ENCODE data around the gene RNF220. TPM values are rescaled to one million over a fixed set of nuclear protein-coding genes. Genes with fewer than 3 reads are reported as not detected.

The RNF220 gene
- polyA plus RNA-seq, 1 of the 3 experiments (the other 2 are of a cell fraction), result 83.7 TPM

DNA sequence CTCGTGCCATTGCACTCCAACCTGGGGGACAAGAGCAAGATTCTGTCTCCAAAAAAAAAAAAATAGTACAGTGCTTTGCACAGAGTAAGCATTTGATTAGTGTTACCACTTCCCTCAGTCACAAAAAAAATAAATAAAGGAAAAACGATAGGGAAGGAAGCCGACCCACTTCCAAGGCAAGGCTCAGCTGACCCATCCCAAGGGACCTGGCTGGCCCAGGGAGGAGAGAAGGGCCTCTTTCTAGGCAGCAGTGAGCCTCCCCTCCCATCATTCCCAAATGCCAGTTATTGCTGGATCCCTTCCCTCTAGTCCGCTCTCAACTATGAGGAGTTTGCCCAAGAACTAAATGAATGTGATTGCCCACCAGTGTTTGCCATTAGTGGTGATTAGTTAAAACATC is 191.5 kb downstream of the RNF220 start:
- Histone ChIP-seq H3K4me1 (ENCODE audit: control insufficient read depth in 1 of 2, insufficient read depth in 2 of 2, low read depth in 1 of 2, low read length in 1 of 2) (no peaks in the 10 kb centered on the region), H3K9me2 (no peaks in the 10 kb centered on the region), H3K27ac (ENCODE audit: low read depth in 2 of 2, low read length in 1 of 2) (no peak overlapping the region), H3K9ac (no peak overlapping the region), H3K9me3 (no peaks in the 10 kb centered on the region), H3K79me2 (ENCODE audit: insufficient read depth) (no peaks in the 10 kb centered on the region), H3K27me3 (ENCODE audit: insufficient read depth) (peaks cover 9% of the 10 kb centered on the region; the same call in 1 of the 2 replicates), H4K20me1 (ENCODE audit: insufficient read depth) (no peaks in the 10 kb centered on the region), H3K4me3 (ENCODE audit: low read depth in 2 of 2, low read length in 1 of 2) (no peak overlapping the region), H3K4me2 (no peak overlapping the region), H3K36me3 (replicated peaks in 1 of 2; ENCODE audit: control insufficient read depth in 1 of 2, insufficient read depth in 2 of 2, low read length in 1 of 2) (no peaks in the 10 kb centered on the region), H2AFZ (ENCODE audit: low read depth) (no peak overlapping the region), H3F3A (replicated peaks; ENCODE audit: insufficient read depth) (no peaks in the 10 kb centered on the region)
- DNase-seq, result no peak
- ChIA-PET POLR2A (interaction anchor here (0.8 kb wide), 1 partner anchor 148 kb away, joined by 3 read pairs; no protein-coding TSS in a partner anchor), CTCF (interaction anchor here (0.7 to 1.3 kb wide), 9 partner anchors 9 to 379 kb away, joined by 3 to 6 read pairs (median 3); no protein-coding TSS in a partner anchor)
- WGBS (ENCODE audit: low lambda C conversion rate), result 62% methylated on average over 4 of the region's 4 CpGs
- no peak for TF ChIP-seq FOSL2 (IDR thresholded peaks at IDR 0.05; ENCODE audit: borderline replicate concordance, low read depth)
- no peak for TF ChIP-seq EZH2phosphoT487 (IDR thresholded peaks at IDR 0.05; ENCODE audit: borderline replicate concordance, low read depth)
- TF ChIP-seq EP300 (IDR thresholded peaks at IDR 0.05; ENCODE audit: borderline replicate concordance in 1 of 2, low read depth in 1 of 2, low read length in 1 of 2), result no peak
- no peak for TF ChIP-seq RFX5 (IDR thresholded peaks at IDR 0.05; ENCODE audit: low read length)
- TF ChIP-seq CTCF (IDR thresholded peaks at IDR 0.05), result no peak
- TF ChIP-seq NRF1 (IDR thresholded peaks at IDR 0.05; ENCODE audit: low read depth, low read length), result no peak
- TF ChIP-seq MXI1 (IDR thresholded peaks at IDR 0.05; ENCODE audit: low read depth, low read length), result no peak
- TF ChIP-seq POLR2AphosphoS5 (IDR thresholded peaks at IDR 0.05; ENCODE audit: low read depth, low read length), result no peak
- no peak for TF ChIP-seq YY1 (IDR thresholded peaks at IDR 0.05; ENCODE audit: low read depth)
- TF ChIP-seq, protein P1, sequence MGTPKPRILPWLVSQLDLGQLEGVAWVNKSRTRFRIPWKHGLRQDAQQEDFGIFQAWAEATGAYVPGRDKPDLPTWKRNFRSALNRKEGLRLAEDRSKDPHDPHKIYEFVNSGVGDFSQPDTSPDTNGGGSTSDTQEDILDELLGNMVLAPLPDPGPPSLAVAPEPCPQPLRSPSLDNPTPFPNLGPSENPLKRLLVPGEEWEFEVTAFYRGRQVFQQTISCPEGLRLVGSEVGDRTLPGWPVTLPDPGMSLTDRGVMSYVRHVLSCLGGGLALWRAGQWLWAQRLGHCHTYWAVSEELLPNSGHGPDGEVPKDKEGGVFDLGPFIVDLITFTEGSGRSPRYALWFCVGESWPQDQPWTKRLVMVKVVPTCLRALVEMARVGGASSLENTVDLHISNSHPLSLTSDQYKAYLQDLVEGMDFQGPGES (IDR thresholded peaks at IDR 0.05; ENCODE audit: low read depth, low read length), result no peak

GRCh38 chr1:44598167-44598566 is 193.1 kb downstream of the RNF220 start:
- peaks cover 22% of the 10 kb centered on the region; the same call in 1 of the 2 replicates for H3K27me3 ChIP-seq (ENCODE audit: insufficient read depth)
- H3K4me2 ChIP-seq, result no peak overlapping the region
- ChIA-PET POLR2A (no interaction called here), CTCF (interaction anchor here (0.8 to 3.3 kb wide), 5 partner anchors 10 to 381 kb away, joined by 3 to 18 read pairs (median 3); no protein-coding TSS in a partner anchor)
- no peak overlapping the region for H3K27ac ChIP-seq (ENCODE audit: low read depth in 2 of 2, low read length in 1 of 2)
- H3K4me3 ChIP-seq (ENCODE audit: low read depth in 2 of 2, low read length in 1 of 2), result no peak overlapping the region
- H3F3A ChIP-seq (replicated peaks; ENCODE audit: insufficient read depth), result no peaks in the 10 kb centered on the region
- H3K4me1 ChIP-seq (ENCODE audit: control insufficient read depth in 1 of 2, insufficient read depth in 2 of 2, low read depth in 1 of 2, low read length in 1 of 2), result peaks cover 0 to 9% of the 10 kb centered on the region in 2 experiments; a peak in 1 of 4 replicates
- WGBS (ENCODE audit: low lambda C conversion rate), result 48% methylated on average over 10 of the region's 10 CpGs
- no peak overlapping the region for H3K9ac ChIP-seq
- no peaks in the 10 kb centered on the region for H3K79me2 ChIP-seq (ENCODE audit: insufficient read depth)
- no peaks in the 10 kb centered on the region for H3K9me2 ChIP-seq
- H3K36me3 ChIP-seq (replicated peaks in 1 of 2; ENCODE audit: control insufficient read depth in 1 of 2, insufficient read depth in 2 of 2, low read length in 1 of 2), result no peaks in the 10 kb centered on the region
- no peaks in the 10 kb centered on the region for H3K9me3 ChIP-seq
- H2AFZ ChIP-seq (ENCODE audit: low read depth), result no peak overlapping the region
- DNase-seq, result no peak
- TF ChIP-seq SIN3A (IDR thresholded peaks at IDR 0.05; ENCODE audit: borderline replicate concordance, low read depth, low read length), result no peak
- no peak for TF ChIP-seq YY1 (IDR thresholded peaks at IDR 0.05; ENCODE audit: low read depth)
- TF ChIP-seq EZH2phosphoT487 (IDR thresholded peaks at IDR 0.05; ENCODE audit: borderline replicate concordance, low read depth), result no peak
- no peak for TF ChIP-seq EP300 (IDR thresholded peaks at IDR 0.05; ENCODE audit: borderline replicate concordance in 1 of 2, low read depth in 1 of 2, low read length in 1 of 2)
- TF ChIP-seq SMC3 (IDR thresholded peaks at IDR 0.05; ENCODE audit: low read depth, low read length), result no peak
- TF ChIP-seq NRF1 (IDR thresholded peaks at IDR 0.05; ENCODE audit: low read depth, low read length), result no peak
- no peaks in the 10 kb centered on the region for H4K20me1 ChIP-seq (ENCODE audit: insufficient read depth)

All from SK-N-SH (cell line).